Measurements from ENCODE around the gene HVCN1. TPM values are rescaled to one million over a fixed set of nuclear protein-coding genes. Genes with fewer than 3 reads are reported as not detected.

Gene HVCN1
- total and polyA plus RNA-seq, 2 of the 13 experiments (the other 11 are each of a cell fraction or from before 2014, with no cell fraction given): 0.49 to 1.3 TPM

DNA sequence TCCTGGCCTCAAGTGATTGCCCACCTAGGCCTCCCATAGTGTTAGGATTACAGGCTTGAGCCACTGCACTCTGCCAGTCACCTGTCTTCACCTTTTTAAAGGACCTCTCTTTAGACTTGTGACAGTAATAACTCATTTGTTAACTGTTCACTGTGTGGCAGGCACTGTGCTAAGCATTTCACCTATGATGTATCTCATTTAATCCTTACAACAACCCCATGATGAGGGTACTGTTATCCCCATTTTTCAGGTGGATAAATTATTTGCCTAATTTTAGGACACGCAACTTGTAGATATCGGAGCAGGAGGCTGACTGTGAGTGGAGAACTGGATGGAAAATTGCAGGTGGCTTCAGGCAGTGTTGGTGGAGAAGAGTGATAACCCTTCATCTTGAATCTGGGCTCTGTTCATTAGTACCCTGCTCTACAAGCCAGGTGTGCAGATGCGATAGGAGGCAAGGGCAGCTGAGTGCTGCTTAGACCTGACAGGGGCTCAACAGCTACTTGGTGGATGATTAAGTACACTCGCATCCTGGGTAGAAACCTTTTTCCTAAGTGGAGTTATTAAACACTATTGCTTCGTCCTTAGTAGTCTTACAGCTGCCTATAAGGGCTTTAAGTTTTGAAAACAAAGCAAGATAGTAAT, 72.3 kb downstream of the HVCN1 start:
- H3K27ac ChIP-seq (ENCODE audit: extremely low read length, insufficient read depth, low read length): no peak overlapping the region
- H3K9me3 ChIP-seq (ENCODE audit: low read length): no peaks in the 10 kb centered on the region
- no peaks in the 10 kb centered on the region for H3K79me2 ChIP-seq (ENCODE audit: insufficient read depth, low read length)
- no peak overlapping the region for H2AFZ ChIP-seq (ENCODE audit: low read length)
- TF ChIP-seq NRL (CRISPR knock-in tag; IDR thresholded peaks at IDR 0.05; ENCODE audit: borderline replicate concordance): no peak
- no peak for TF ChIP-seq ZNF772 (CRISPR knock-in tag; IDR thresholded peaks at IDR 0.05)
- TF ChIP-seq REPIN1 (CRISPR knock-in tag; IDR thresholded peaks at IDR 0.05; ENCODE audit: borderline replicate concordance, low read depth): peak; percentile 35; the same call in 1 of the 2 replicates
- no peaks in the 10 kb centered on the region for H3K36me3 ChIP-seq (replicated peaks in 1 of 2; ENCODE audit: control insufficient read depth in 1 of 2, insufficient read depth in 2 of 2, low read length in 2 of 2)
- BruUV-seq (replicated peaks): no TSS peak
- H3K9ac ChIP-seq (ENCODE audit: insufficient read depth, low read depth, low read length): no peak overlapping the region
- no peak for DNase-seq (ENCODE audit: low spot score)
- H3K27me3 ChIP-seq (ENCODE audit: control insufficient read depth in 1 of 2, insufficient read depth in 2 of 2, low read length in 2 of 2): no peaks in the 10 kb centered on the region; a peak in 1 of 5 replicates
- ChIA-PET POLR2A (no interaction called here), CTCF (ENCODE audit: low intra/inter-chr PET ratio, low total read pairs) (no interaction called here)
- no peak overlapping the region for H3K4me2 ChIP-seq (ENCODE audit: low read depth, low read length)
- 97% methylated on average over 5 of the region's 5 CpGs for WGBS (ENCODE audit: low lambda C conversion rate)
- no peak for ATAC-seq
- H4K20me1 ChIP-seq (ENCODE audit: insufficient read depth, low read length): no peaks in the 10 kb centered on the region
- in situ Hi-C loops (cut with HindIII; ENCODE audit: extremely low pct_ligation_motif_present, low pct_unique_long_range_greater_than_20kb): no loop called here
- intact Hi-C loops (cut with micrococcal nuclease; ENCODE audit: unreplicated experiment): no loop called here
- no peak overlapping the region for H3K4me3 ChIP-seq (replicated peaks in 1 of 3; ENCODE audit: insufficient read depth in 1 of 3, low read depth in 2 of 3, low read length in 3 of 3)
- no peak for FAIRE-seq
- H3K4me1 ChIP-seq (ENCODE audit: insufficient read depth, low read length): peaks cover 10% of the 10 kb centered on the region

DNA sequence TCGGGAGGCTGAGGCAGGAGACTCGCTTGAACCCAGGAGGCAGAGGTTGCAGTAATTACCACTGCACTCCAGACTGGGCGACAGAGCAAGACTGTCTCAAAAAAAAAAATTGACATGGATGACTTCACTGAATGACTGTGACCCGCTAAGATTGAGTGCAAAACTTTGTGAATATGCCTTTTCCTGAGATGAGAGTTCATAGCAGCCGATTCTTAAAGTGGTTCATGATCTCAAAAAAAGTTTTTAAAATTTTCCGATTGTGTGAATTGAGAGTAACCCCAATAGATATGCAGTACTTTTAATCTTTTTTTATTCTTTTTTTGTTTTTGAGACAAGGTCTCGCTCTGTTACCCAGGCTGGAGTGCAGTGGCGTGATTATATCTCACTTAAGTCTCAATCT, 73.7 kb downstream of the HVCN1 start:
- DNase-seq (ENCODE audit: low spot score) (no peak), FAIRE-seq (no peak), ATAC-seq (no peak)
- Histone ChIP-seq H3K27me3 (ENCODE audit: control insufficient read depth in 1 of 2, insufficient read depth in 2 of 2, low read length in 2 of 2) (no peaks in the 10 kb centered on the region; a peak in 1 of 5 replicates), H3K9me3 (ENCODE audit: low read length) (no peaks in the 10 kb centered on the region), H3K4me2 (ENCODE audit: low read depth, low read length) (0 out of 2 replicates have a peak overlapping the region, but pooled peaks have one; percentile 74), H2AFZ (ENCODE audit: low read length) (no peak overlapping the region), H3K36me3 (replicated peaks in 1 of 2; ENCODE audit: control insufficient read depth in 1 of 2, insufficient read depth in 2 of 2, low read length in 2 of 2) (no peaks in the 10 kb centered on the region), H3K27ac (ENCODE audit: extremely low read length, insufficient read depth, low read length) (no peak overlapping the region), H3K4me1 (ENCODE audit: insufficient read depth, low read length) (peaks cover 10% of the 10 kb centered on the region), H3K79me2 (ENCODE audit: insufficient read depth, low read length) (no peaks in the 10 kb centered on the region), H3K9ac (ENCODE audit: insufficient read depth, low read depth, low read length) (no peak overlapping the region), H4K20me1 (ENCODE audit: insufficient read depth, low read length) (no peaks in the 10 kb centered on the region), H3K4me3 (replicated peaks in 1 of 3; ENCODE audit: insufficient read depth in 1 of 3, low read depth in 2 of 3, low read length in 3 of 3) (no peak overlapping the region)
- CTCF ChIA-PET (ENCODE audit: low intra/inter-chr PET ratio, low total read pairs): no interaction called here
- in situ Hi-C loops (cut with HindIII; ENCODE audit: extremely low pct_ligation_motif_present, low pct_unique_long_range_greater_than_20kb) (no loop called here), intact Hi-C loops (cut with micrococcal nuclease; ENCODE audit: unreplicated experiment) (no loop called here)
- WGBS (ENCODE audit: low lambda C conversion rate): 90% methylated on average over 8 of the region's 8 CpGs
- POLR2A ChIA-PET: no interaction called here
- no TSS peak for BruUV-seq (replicated peaks)
- TF ChIP-seq ZNF747 (CRISPR knock-in tag; IDR thresholded peaks at IDR 0.05; ENCODE audit: borderline replicate concordance) (no peak), AHR (CRISPR knock-in tag; IDR thresholded peaks at IDR 0.05) (no peak)
- TF ChIP-seq, protein P1, sequence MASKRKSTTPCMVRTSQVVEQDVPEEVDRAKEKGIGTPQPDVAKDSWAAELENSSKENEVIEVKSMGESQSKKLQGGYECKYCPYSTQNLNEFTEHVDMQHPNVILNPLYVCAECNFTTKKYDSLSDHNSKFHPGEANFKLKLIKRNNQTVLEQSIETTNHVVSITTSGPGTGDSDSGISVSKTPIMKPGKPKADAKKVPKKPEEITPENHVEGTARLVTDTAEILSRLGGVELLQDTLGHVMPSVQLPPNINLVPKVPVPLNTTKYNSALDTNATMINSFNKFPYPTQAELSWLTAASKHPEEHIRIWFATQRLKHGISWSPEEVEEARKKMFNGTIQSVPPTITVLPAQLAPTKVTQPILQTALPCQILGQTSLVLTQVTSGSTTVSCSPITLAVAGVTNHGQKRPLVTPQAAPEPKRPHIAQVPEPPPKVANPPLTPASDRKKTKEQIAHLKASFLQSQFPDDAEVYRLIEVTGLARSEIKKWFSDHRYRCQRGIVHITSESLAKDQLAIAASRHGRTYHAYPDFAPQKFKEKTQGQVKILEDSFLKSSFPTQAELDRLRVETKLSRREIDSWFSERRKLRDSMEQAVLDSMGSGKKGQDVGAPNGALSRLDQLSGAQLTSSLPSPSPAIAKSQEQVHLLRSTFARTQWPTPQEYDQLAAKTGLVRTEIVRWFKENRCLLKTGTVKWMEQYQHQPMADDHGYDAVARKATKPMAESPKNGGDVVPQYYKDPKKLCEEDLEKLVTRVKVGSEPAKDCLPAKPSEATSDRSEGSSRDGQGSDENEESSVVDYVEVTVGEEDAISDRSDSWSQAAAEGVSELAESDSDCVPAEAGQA (IDR thresholded peaks at IDR 0.05; ENCODE audit: low read depth): no peak
- TF ChIP-seq, protein P1 (CRISPR knock-in tag; IDR thresholded peaks at IDR 0.05; ENCODE audit: borderline replicate concordance): no peak
